Measurements from ENCODE around the gene KRTAP12-4.

- TF ChIP-seq CTCF (IDR thresholded peaks at IDR 0.05) (no peak), ZFX (IDR thresholded peaks at IDR 0.05; ENCODE audit: borderline replicate concordance) (no peak)
These were observed 40.9 kb downstream of the KRTAP12-4 start for GRCh38 chr21:44613386-44614155.
